ENCODE data around the gene TMEM175.

The TMEM175 gene

GRCh38 chr4:945274-946102, 13.2 kb downstream of the TMEM175 start:
- no peaks in the 10 kb centered on the region for H3K4me1 ChIP-seq (ENCODE audit: low read depth, poor library complexity, severe bottlenecking)
- no peaks in the 10 kb centered on the region for H4K20me1 ChIP-seq (ENCODE audit: insufficient read depth)
- H3K9ac ChIP-seq, result no peak overlapping the region
- H2AFZ ChIP-seq (ENCODE audit: low read depth), result no peak overlapping the region
- H3K36me3 ChIP-seq (ENCODE audit: insufficient read depth), result no peaks in the 10 kb centered on the region
- no peak overlapping the region for H3K27ac ChIP-seq
- H3K79me2 ChIP-seq (ENCODE audit: insufficient read depth, low read depth), result no peaks in the 10 kb centered on the region
- no peak for TF ChIP-seq CTCF (conservative IDR thresholded peaks at IDR 0.05; ENCODE audit: low read depth, low read length)
- H3K4me3 ChIP-seq (IDR thresholded peaks at IDR 0.05; ENCODE audit: insufficient read depth, low read depth, low read length), result no peak overlapping the region
- no peaks in the 10 kb centered on the region for H3K27me3 ChIP-seq (ENCODE audit: insufficient read depth, low read depth)
- H3K4me2 ChIP-seq, result no peak overlapping the region

- no peaks in the 10 kb centered on the region for H3K36me3 ChIP-seq (ENCODE audit: insufficient read depth)
- no peak for TF ChIP-seq CTCF (conservative IDR thresholded peaks at IDR 0.05; ENCODE audit: low read depth, low read length)
- H3K4me2 ChIP-seq, result no peak overlapping the region
- H3K9ac ChIP-seq, result no peak overlapping the region
- no peak overlapping the region for H3K4me3 ChIP-seq (IDR thresholded peaks at IDR 0.05; ENCODE audit: insufficient read depth, low read depth, low read length)
- no peaks in the 10 kb centered on the region for H3K79me2 ChIP-seq (ENCODE audit: insufficient read depth, low read depth)
- no peaks in the 10 kb centered on the region for H4K20me1 ChIP-seq (ENCODE audit: insufficient read depth)
- H3K27ac ChIP-seq, result no peak overlapping the region
- H3K27me3 ChIP-seq (ENCODE audit: insufficient read depth, low read depth), result no peaks in the 10 kb centered on the region
- no peaks in the 10 kb centered on the region for H3K4me1 ChIP-seq (ENCODE audit: low read depth, poor library complexity, severe bottlenecking)
- no peak overlapping the region for H2AFZ ChIP-seq (ENCODE audit: low read depth)
Observed at GRCh38 chr4:946103-946450, 13.8 kb downstream of the TMEM175 start.

- no peaks in the 10 kb centered on the region for H4K20me1 ChIP-seq (ENCODE audit: insufficient read depth)
- no peaks in the 10 kb centered on the region for H3K36me3 ChIP-seq (ENCODE audit: insufficient read depth)
- no peak overlapping the region for H2AFZ ChIP-seq (ENCODE audit: low read depth)
- no peak overlapping the region for H3K27ac ChIP-seq
- no peaks in the 10 kb centered on the region for H3K4me1 ChIP-seq (ENCODE audit: low read depth, poor library complexity, severe bottlenecking)
- no peak overlapping the region for H3K4me2 ChIP-seq
- no peak for TF ChIP-seq CTCF (conservative IDR thresholded peaks at IDR 0.05; ENCODE audit: low read depth, low read length)
- no peaks in the 10 kb centered on the region for H3K79me2 ChIP-seq (ENCODE audit: insufficient read depth, low read depth)
- H3K9ac ChIP-seq, result no peak overlapping the region
- no peak overlapping the region for H3K4me3 ChIP-seq (IDR thresholded peaks at IDR 0.05; ENCODE audit: insufficient read depth, low read depth, low read length)
- H3K27me3 ChIP-seq (ENCODE audit: insufficient read depth, low read depth), result no peaks in the 10 kb centered on the region
Observed at GRCh38 chr4:946517-947471, 14.5 kb downstream of the TMEM175 start.

GRCh38 chr4:947491-947971, 15.3 kb downstream of the TMEM175 start:
- no peak overlapping the region for H3K4me3 ChIP-seq (IDR thresholded peaks at IDR 0.05; ENCODE audit: insufficient read depth, low read depth, low read length)
- H2AFZ ChIP-seq (ENCODE audit: low read depth), result no peak overlapping the region
- no peak overlapping the region for H3K9ac ChIP-seq
- no peak overlapping the region for H3K4me2 ChIP-seq
- H3K27ac ChIP-seq, result no peak overlapping the region
- H3K36me3 ChIP-seq (ENCODE audit: insufficient read depth), result no peaks in the 10 kb centered on the region
- no peaks in the 10 kb centered on the region for H3K27me3 ChIP-seq (ENCODE audit: insufficient read depth, low read depth)
- H4K20me1 ChIP-seq (ENCODE audit: insufficient read depth), result no peaks in the 10 kb centered on the region
- no peak for TF ChIP-seq CTCF (conservative IDR thresholded peaks at IDR 0.05; ENCODE audit: low read depth, low read length)
- H3K79me2 ChIP-seq (ENCODE audit: insufficient read depth, low read depth), result no peaks in the 10 kb centered on the region
- H3K4me1 ChIP-seq (ENCODE audit: low read depth, poor library complexity, severe bottlenecking), result no peaks in the 10 kb centered on the region

All from KMS-11 (cell line).